Pulmonary artery endothelial cell (primary cell): Measurements from ENCODE around the gene USP2. TPM values are rescaled to one million over a fixed set of nuclear protein-coding genes. Genes with fewer than 3 reads are reported as not detected.

Source experiments
- DNase-seq: peaks from one replicate; pipeline ENCODE4 v3.0.0-alpha.2; 2011; ENCODE audit warnings: low read depth, low spot score
- total RNA-seq: library from RNA; depleted of rRNA; stranded (reverse); fragments of >200 nt; gene quantifications from 2 replicates; pipeline ENCODE4 v1.2.3, GENCODE V29; 2014

The USP2 gene
- total RNA-seq, 1 donor from 2014 or later: 0.13 TPM

- no peak for DNase-seq
Measured at GRCh38 chr11:119324189-119324588, 57.3 kb downstream of the USP2 start.

GRCh38 chr11:119323532-119324033, 57.9 kb downstream of the USP2 start:
- DNase-seq: no peak

GRCh38 chr11:119322921-119323531, 58.5 kb downstream of the USP2 start:
- DNase-seq: no peak

GRCh38 chr11:119322360-119322739, 59.1 kb downstream of the USP2 start:
- no peak for DNase-seq

DNA sequence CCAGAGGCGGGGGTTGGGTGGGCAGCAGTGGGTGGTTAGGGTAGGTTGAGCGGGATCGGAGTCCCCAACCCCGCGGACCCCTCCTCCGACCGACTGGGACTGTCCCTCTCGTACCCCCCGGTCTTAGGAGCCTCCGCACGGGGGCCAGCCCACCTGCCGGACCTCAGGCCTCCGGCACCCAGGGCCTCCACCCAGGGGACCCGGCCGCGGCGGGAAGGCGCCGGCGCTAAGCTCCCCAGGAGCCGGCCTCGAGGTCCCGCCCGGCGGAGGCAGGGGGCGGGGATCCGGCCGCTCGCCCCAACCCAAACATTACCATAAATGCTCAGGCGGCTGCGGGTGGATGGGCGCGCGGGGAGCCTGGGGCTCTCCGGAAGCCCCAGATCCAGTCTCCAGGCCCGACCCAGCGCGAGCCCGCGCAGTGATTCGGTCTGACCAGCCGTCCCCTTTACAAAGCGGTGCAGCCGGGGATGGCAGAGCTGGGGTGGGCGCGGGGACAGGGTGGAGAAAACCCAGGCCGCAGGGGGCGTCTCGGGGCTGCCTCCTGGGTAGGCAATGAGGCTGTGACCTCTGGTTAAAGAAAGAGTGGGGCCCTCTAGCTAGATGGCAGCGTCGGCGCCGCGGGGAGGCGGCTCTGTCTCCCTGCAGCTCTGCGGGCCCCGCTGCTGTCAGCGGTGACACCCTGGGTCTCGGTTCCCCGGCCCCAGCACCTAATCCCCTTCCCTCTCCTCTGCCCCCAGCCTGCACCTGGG, 60.5 kb downstream of the USP2 start:
- DNase-seq: no peak

DNA sequence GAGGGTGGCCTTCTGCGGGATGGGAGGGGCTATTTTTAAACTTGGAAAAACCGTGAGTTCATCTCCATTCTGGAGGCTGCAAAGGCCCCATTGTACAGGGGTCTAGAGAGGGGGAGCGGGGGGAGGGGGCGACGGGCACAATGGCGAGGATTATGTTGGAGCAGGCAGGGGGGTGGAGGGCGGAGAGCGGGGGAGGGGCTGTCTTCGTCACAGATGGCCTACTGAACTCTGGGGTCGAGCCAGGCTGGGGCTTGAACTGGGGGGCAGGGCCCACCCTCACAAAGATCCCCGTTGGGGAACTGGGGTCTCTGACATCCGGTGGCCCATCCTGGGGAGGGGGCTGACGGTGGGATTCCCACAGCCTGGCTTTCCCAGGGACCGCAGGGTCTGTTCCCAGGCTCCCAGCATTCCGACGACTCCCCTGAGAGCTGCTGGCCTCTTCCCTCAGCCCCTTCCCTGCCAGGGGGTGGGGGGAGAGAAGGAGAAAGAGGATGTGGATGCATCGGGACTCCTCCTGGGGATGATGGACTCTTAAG, 61.2 kb downstream of the USP2 start:
- DNase-seq: no peak

GRCh38 chr11:119319700-119320239, 61.7 kb downstream of the USP2 start:
- peak; percentile 78 for DNase-seq

DNA sequence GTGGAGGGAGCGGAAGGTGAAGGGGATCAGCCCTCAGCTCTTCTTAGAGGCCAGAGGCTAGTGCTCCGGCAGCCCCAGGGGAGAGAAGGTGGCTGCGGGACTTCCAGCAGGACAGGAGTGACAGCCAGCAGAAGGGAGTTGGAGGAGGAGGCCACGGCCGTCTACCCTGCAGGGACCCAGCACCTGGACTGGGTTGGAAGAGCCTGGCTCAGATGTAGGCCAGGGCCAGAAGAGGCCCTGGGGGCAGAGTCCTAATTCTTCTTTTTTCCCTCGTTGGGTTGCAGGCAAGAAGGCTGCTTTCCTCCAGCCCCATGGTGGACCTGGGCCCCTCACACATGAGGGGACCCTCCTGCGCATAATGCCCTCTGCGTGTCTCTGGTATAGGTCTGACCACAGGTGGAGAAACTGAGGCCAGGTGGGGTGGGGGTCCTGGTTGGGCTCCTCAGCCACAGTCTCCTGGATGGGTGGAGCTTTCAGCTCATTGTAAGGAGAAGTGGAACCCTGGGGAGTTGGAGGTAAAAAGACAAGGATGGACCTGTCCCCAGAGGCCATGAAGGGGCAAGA, 62.3 kb downstream of the USP2 start:
- no peak for DNase-seq

DNA sequence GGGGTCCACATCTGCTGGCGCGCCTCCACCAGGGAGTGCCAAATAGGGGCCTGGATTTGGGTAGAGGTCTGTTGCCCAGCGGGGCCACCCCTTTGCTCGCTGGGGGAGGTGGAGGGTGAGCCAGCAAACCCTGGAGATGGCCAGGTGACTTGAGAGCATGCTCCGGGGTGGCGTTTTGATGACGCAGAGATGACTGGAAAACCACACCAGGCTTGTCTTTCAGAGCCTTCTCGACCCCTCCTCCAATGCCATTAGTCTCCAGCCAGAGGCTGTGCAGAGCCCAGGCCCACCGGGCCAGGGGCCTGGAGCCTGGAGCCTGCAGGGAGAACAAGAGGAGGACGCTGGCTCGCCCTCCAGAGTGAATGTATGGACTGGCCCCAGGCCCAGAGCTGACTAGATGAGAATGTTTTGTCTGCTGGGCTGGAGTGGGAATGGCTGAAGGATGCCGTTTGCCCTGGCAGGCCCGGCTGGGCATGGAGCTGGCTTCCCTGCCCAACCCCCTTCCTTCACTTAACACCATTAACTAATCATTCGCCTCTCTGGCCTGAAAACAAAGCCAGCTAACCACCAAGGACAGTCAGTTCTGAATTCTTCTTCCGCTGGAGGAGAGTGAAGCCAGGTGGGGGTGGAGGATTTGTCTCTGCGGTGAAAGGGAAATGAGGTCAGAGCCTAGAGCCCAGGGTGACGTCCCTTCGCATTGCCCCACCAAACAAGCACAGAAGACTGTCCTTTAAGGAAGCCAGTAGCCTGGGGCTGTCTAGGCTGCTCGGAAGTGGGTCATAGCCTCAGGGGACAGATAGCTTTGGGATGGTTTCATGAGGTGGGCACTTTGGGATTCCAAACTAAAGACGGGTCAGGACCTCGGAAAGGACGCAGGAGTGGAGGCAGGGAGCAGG, 63.0 kb downstream of the USP2 start:
- no peak for DNase-seq

DNA sequence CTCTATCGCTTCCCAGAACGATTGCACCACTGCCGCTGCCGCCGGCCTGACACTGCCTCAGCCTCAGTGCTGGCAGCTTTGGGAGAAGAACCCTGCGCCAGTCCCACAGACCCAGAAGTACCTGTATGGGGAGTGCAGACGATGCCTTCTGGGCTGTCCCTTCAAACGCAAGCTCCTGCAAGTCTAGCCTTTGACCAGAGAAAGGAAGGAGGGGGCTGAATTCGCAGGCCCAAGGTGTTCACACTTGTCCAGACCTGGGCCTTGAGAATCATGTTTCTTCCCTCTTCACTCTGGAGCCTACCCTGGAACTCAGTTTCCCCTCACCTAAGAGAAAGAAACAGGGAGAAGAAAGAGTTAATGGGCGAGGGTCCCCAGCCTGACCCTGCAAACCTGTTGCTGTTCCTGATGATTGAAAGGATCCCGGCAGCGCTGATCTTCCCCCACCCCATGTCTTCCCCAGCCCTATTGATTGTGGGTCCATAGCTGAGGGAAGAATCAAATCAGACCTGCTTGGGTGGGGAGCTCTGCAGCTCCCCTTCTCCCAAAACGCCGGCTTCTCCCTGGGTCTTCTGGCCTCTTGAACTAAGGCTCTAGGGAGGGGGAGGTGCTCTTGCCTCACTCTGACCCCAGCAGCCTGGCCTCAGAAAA, 63.8 kb downstream of the USP2 start:
- DNase-seq: no peak

DNA sequence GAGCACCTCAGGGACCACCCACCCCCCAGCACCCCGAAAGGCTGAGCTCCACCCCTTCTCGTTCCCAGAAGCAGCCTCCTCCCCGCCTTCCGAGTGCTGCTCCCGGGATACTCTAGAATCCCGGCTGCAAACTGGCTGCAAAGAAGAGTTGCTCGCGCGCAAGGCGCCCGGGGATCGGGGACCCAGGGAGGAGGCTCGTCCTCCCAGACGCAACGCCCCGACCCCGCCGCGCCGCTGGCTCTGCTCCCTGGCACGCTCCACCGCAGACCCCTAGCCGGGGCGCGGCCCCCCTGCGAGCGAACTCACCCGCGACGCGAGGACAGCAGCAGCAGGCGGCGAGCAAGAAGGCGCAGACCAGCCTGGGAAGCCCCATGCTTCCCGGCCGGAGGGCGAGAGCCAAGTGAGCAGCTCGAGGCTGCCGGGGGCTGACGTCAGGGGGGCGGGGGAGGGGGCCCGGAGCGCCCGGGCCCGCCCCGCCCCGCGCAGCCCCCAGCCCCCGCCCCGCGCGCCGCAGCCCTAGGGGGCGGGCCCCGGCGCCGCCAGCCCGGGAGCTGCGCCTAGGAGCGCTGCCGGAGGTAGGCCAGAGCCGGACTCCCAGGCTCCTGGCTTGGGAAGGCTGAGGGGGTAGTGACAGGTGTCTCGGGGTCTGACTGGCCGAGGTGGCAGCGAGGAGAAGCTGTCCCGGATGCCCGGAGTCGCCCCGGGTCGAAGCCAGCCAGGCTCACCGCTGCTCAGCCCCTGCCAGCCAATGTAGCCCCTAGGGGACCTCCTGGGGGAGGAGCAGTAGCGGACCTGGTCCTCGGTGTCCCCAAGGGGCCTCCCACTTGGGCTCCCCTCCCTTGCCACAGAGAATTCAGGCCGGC, 64.5 kb downstream of the USP2 start, which contains the start of gene MCAM:
TSS of gene MCAM (minus strand) at position 402 of the 863 bp plus-strand sequence. CDS start at position 373, 29 bp downstream.
- no peak for DNase-seq

GRCh38 chr11:119316016-119316728, 65.3 kb downstream of the USP2 start:
- no peak for DNase-seq

DNA sequence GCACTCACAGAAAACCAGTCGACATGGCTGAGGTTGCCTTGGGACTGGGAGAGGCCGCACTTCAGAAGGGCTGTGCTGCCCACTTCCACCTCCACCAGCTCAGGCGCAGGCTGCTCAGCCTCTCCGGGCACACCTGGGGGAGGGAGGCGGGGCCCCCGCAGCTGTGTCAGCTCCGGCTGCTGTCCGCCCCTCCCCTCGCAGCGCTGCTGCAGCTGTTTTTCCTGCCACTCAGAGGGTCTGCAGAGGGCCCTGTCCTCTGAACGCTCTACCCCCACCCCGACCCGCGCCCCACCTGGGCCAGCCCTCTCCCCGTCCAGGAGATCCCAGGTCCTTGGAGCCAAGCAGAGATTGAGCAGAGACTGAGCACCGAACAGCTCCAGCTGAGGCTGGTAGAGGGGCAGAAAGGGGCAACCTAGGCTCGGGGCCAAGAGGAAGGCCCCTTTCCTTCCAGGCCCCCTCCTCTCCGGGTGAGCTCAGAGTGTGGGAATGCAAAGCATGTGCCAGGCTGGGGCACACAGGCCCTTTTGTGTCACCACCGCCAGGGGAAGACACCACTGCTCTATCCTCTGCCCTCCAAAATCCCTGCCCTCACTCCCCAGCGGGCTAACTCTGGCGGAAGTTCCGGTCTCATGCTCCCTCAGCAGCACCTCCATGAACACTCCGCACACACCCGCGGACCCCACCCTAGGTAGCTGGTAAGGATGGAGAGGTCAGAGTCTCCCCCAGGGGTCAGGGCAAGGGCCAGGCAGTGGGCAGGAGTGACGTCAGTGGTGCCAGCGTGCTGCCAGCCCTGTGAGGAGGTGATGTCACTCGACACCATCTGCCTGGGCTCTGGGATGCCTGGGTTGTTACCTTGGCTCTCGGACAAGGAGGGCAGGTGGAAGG, 66.1 kb downstream of the USP2 start:
- DNase-seq: no peak

GRCh38 chr11:119314726-119315125, 66.8 kb downstream of the USP2 start:
- DNase-seq: no peak

GRCh38 chr11:119310682-119311052, 70.8 kb downstream of the USP2 start:
- no peak for DNase-seq

GRCh38 chr11:119309953-119310681, 71.4 kb downstream of the USP2 start:
- DNase-seq: no peak

DNA sequence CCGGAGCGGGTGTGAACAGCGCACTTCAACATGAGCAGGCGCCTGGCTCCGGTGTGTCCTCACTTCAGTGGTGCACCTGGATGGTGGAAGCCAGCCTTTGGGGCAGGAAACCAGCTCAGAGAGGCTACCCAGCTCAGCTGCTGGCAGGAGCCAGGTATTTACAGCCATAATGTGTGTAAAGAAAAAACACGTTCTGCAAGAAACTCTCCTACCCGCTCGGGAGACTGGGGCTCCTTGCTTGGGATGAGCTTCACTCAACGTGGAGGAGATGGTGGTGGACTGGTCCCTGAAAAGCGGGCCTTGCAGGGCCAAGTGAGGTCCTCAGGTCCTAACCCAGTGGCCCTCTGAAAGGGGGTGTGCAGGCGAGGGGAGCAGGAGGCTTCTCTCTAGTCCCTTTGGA, 72.1 kb downstream of the USP2 start:
- DNase-seq: no peak
